GM19395 (cell line): Measurements from ENCODE around the gene LMTK3.

Experiments
- ATAC-seq: cut with Tn5 transposase; IDR thresholded peaks from one replicate; pipeline ENCODE4 v1.9.1; 2021; ENCODE audit warnings: mild to moderate bottlenecking, moderate library complexity; ENCODE audit not compliant: unreplicated experiment

LMTK3 gene

GRCh38 chr19:48452289-48453190, 59.1 kb downstream of the LMTK3 start:
- no peak for ATAC-seq

- no peak for ATAC-seq
Observed at GRCh38 chr19:48451624-48452023, 60.0 kb downstream of the LMTK3 start.

- ATAC-seq = no peak
Observed at GRCh38 chr19:48450863-48451262, 60.8 kb downstream of the LMTK3 start.

GRCh38 chr19:48450441-48450840, 61.2 kb downstream of the LMTK3 start:
- no peak for ATAC-seq

- no peak for ATAC-seq
Observed at GRCh38 chr19:48448563-48448962, 63.1 kb downstream of the LMTK3 start.

- ATAC-seq = no peak
Observed at GRCh38 chr19:48446579-48446978, 65.1 kb downstream of the LMTK3 start.

GRCh38 chr19:48445606-48446481, 65.8 kb downstream of the LMTK3 start, which contains the start of gene GRWD1:
Gene GRWD1 (plus strand): TSS chr19:48445983. CDS start chr19:48446006, 23 bp downstream.
- ATAC-seq = peak; percentile 86

- peak; percentile 13 for ATAC-seq
Observed at GRCh38 chr19:48445256-48445605, 66.4 kb downstream of the LMTK3 start.

- no peak for ATAC-seq
Observed at GRCh38 chr19:48444936-48445200, 66.8 kb downstream of the LMTK3 start.

GRCh38 chr19:48444129-48444935, 67.3 kb downstream of the LMTK3 start:
- ATAC-seq = no peak

- no peak for ATAC-seq
Observed at GRCh38 chr19:48443731-48444128, 67.9 kb downstream of the LMTK3 start.

GRCh38 chr19:48443256-48443655, 68.4 kb downstream of the LMTK3 start:
- ATAC-seq = no peak

- no peak for ATAC-seq
Observed at GRCh38 chr19:48442116-48443035, 69.3 kb downstream of the LMTK3 start.

GRCh38 chr19:48441360-48442050, 70.1 kb downstream of the LMTK3 start:
- no peak for ATAC-seq

GRCh38 chr19:48436586-48436985, 75.0 kb downstream of the LMTK3 start:
- ATAC-seq = no peak
